ENCODE measurements around the gene RIMBP2. TPM values are rescaled to one million over a fixed set of nuclear protein-coding genes. Genes with fewer than 3 reads are reported as not detected.

RIMBP2 gene
- total RNA-seq, 1 experiment from 2014 or later = 0.95 TPM

DNA sequence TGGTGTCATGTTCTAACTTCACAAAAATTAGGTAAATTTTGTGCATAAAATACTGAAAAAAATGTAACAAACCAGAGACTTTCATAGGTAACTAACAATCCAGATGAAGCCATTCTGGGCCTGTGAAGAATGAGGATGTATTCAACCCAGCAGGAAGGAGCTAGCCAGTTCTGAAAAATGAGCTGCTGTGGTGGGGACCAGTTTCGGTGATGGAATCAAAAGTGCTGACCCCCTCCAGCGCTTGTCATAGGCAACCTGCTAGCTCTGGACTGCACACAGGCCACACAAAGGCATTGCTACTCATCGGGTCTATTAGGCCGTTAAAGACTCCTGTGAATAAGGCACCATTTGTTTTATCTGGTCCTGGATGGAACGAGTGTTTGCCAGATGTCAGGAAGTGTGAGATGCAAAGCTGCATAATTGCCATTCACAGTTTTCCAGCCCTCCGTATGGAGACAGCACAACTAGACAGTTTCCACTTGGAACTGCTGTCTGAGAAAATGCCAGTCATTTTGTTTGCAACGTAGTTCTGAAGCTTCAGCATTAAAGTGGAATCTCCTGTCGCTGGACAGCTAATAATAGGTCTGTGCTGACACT, 3.3 kb upstream of the RIMBP2 start:
- ChIA-PET POLR2A (ENCODE audit: low non-redundant PET) (interaction anchor here (0.6 kb wide), 1 partner anchor 1000 kb away, joined by 3 read pairs; no protein-coding TSS in a partner anchor), CTCF (no interaction called here)
- Histone ChIP-seq H3K27ac (ENCODE audit: low read depth, low read length, poor library complexity, severe bottlenecking) (no peak overlapping the region), H3K9me3 (ENCODE audit: low read depth, low read length, poor library complexity, severe bottlenecking) (no peaks in the 10 kb centered on the region), H3K27me3 (replicated peaks; ENCODE audit: insufficient read depth, low read depth, low read length, poor library complexity) (peaks cover 53% of the 10 kb centered on the region), H3K36me3 (ENCODE audit: insufficient read depth, low read length, poor library complexity, severe bottlenecking) (no peaks in the 10 kb centered on the region), H3K4me3 (ENCODE audit: low read depth, low read length, poor library complexity, severe bottlenecking) (no peak overlapping the region), H3K4me1 (ENCODE audit: insufficient read depth, low read length, poor library complexity, severe bottlenecking) (peaks cover 16% of the 10 kb centered on the region)
- no TSS peak for BruUV-seq (replicated peaks)
- DNase-seq (ENCODE audit: low spot score) = no peak
- TF ChIP-seq, protein P1, sequence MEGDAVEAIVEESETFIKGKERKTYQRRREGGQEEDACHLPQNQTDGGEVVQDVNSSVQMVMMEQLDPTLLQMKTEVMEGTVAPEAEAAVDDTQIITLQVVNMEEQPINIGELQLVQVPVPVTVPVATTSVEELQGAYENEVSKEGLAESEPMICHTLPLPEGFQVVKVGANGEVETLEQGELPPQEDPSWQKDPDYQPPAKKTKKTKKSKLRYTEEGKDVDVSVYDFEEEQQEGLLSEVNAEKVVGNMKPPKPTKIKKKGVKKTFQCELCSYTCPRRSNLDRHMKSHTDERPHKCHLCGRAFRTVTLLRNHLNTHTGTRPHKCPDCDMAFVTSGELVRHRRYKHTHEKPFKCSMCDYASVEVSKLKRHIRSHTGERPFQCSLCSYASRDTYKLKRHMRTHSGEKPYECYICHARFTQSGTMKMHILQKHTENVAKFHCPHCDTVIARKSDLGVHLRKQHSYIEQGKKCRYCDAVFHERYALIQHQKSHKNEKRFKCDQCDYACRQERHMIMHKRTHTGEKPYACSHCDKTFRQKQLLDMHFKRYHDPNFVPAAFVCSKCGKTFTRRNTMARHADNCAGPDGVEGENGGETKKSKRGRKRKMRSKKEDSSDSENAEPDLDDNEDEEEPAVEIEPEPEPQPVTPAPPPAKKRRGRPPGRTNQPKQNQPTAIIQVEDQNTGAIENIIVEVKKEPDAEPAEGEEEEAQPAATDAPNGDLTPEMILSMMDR (conservative IDR thresholded peaks at IDR 0.05; ENCODE audit: low read depth, low read length) = no peak
- TF ChIP-seq EZH2 (IDR thresholded peaks at IDR 0.05; ENCODE audit: borderline replicate concordance, low read depth, low read length, poor library complexity, severe bottlenecking) = no peak
- intact Hi-C loops (cut with micrococcal nuclease; ENCODE audit: unreplicated experiment) = no loop called here

GRCh38 chr12:130717752-130718151, 1.7 kb upstream of the RIMBP2 start:
- intact Hi-C loops (cut with micrococcal nuclease; ENCODE audit: unreplicated experiment) = no loop called here
- Histone ChIP-seq H3K4me3 (ENCODE audit: low read depth, low read length, poor library complexity, severe bottlenecking) (no peak overlapping the region), H3K4me1 (ENCODE audit: insufficient read depth, low read length, poor library complexity, severe bottlenecking) (peaks cover 16% of the 10 kb centered on the region), H3K9me3 (ENCODE audit: low read depth, low read length, poor library complexity, severe bottlenecking) (no peaks in the 10 kb centered on the region), H3K27me3 (replicated peaks; ENCODE audit: insufficient read depth, low read depth, low read length, poor library complexity) (peaks cover 62% of the 10 kb centered on the region), H3K27ac (ENCODE audit: low read depth, low read length, poor library complexity, severe bottlenecking) (no peak overlapping the region), H3K36me3 (ENCODE audit: insufficient read depth, low read length, poor library complexity, severe bottlenecking) (no peaks in the 10 kb centered on the region)
- BruUV-seq (replicated peaks) = no TSS peak
- TF ChIP-seq, protein P1 (conservative IDR thresholded peaks at IDR 0.05; ENCODE audit: low read depth, low read length) = no peak
- TF ChIP-seq EZH2 (IDR thresholded peaks at IDR 0.05; ENCODE audit: borderline replicate concordance, low read depth, low read length, poor library complexity, severe bottlenecking) = no peak
- DNase-seq (ENCODE audit: low spot score) = no peak
- POLR2A ChIA-PET (ENCODE audit: low non-redundant PET) = no interaction called here
- CTCF ChIA-PET = no interaction called here

GRCh38 chr12:130716969-130717366, 869 bp upstream of the RIMBP2 start:
- no TSS peak for BruUV-seq (replicated peaks)
- H3K36me3 ChIP-seq (ENCODE audit: insufficient read depth, low read length, poor library complexity, severe bottlenecking) = no peaks in the 10 kb centered on the region
- H3K27me3 ChIP-seq (replicated peaks; ENCODE audit: insufficient read depth, low read depth, low read length, poor library complexity) = peaks cover 62% of the 10 kb centered on the region
- POLR2A ChIA-PET (ENCODE audit: low non-redundant PET) = no interaction called here
- intact Hi-C loops (cut with micrococcal nuclease; ENCODE audit: unreplicated experiment) = no loop called here
- no peak overlapping the region for H3K27ac ChIP-seq (ENCODE audit: low read depth, low read length, poor library complexity, severe bottlenecking)
- no peak overlapping the region for H3K4me3 ChIP-seq (ENCODE audit: low read depth, low read length, poor library complexity, severe bottlenecking)
- H3K9me3 ChIP-seq (ENCODE audit: low read depth, low read length, poor library complexity, severe bottlenecking) = no peaks in the 10 kb centered on the region
- no peak for DNase-seq (ENCODE audit: low spot score)
- no peak for TF ChIP-seq EZH2 (IDR thresholded peaks at IDR 0.05; ENCODE audit: borderline replicate concordance, low read depth, low read length, poor library complexity, severe bottlenecking)
- TF ChIP-seq, protein P1 (conservative IDR thresholded peaks at IDR 0.05; ENCODE audit: low read depth, low read length) = no peak
- CTCF ChIA-PET = no interaction called here
- peaks cover 16% of the 10 kb centered on the region for H3K4me1 ChIP-seq (ENCODE audit: insufficient read depth, low read length, poor library complexity, severe bottlenecking)
